Forelimb muscle (tissue), 1 donor: ENCODE results near the gene KTI12. TPM values are rescaled to one million over a fixed set of nuclear protein-coding genes. Genes with fewer than 3 reads are reported as not detected.
"Not testable (repeated sequence)": the region's sequence is repeated elsewhere in the genome, so short reads cannot be mapped to it uniquely, and the experiment has no call there.

ENCODE experiments used
- DNase-seq: peaks from one replicate; pipeline ENCODE4 v3.0.0-alpha.2; 2013; ENCODE audit warnings: low read depth
- polyA plus RNA-seq: library from polyadenylated mRNA; unstranded; fragments of 120-200 nt; gene quantifications from one replicate; pipeline ENCODE4 v1.2.1, GENCODE V29; 2013; ENCODE audit not compliant: insufficient read length

The KTI12 gene
- polyA plus RNA-seq, 1 donor, result 2.8 TPM

- DNase-seq, result no peak
Observed at GRCh38 chr1:52041551-52042185, 8.1 kb upstream of the KTI12 start.

GRCh38 chr1:52037909-52038308, 4.3 kb upstream of the KTI12 start:
- no peak for DNase-seq

- DNase-seq, result no peak
Observed at GRCh38 chr1:52037402-52037814, 3.8 kb upstream of the KTI12 start.

GRCh38 chr1:52034050-52034384, 407 bp upstream of the KTI12 start:
- DNase-seq, result no peak

- DNase-seq, result no peak
Observed at GRCh38 chr1:52032785-52033131, 852 bp downstream of the KTI12 start.

GRCh38 chr1:52032124-52032784, 1.4 kb downstream of the KTI12 start:
- no peak for DNase-seq

GRCh38 chr1:52028839-52029238, 4.8 kb downstream of the KTI12 start:
- not testable (repeated sequence) for DNase-seq

GRCh38 chr1:52028328-52028727, 5.3 kb downstream of the KTI12 start:
- no peak for DNase-seq

GRCh38 chr1:52026278-52026677, 7.3 kb downstream of the KTI12 start:
- no peak for DNase-seq

GRCh38 chr1:52022133-52022532, 11.5 kb downstream of the KTI12 start:
- DNase-seq, result no peak

- DNase-seq, result no peak
Observed at GRCh38 chr1:52008071-52008809, 25.4 kb downstream of the KTI12 start.

GRCh38 chr1:52007215-52008002, 26.2 kb downstream of the KTI12 start:
- DNase-seq, result peak; percentile 49

- not testable (repeated sequence) for DNase-seq
Observed at GRCh38 chr1:52006081-52006553, 27.5 kb downstream of the KTI12 start.

- not testable (repeated sequence) for DNase-seq
Observed at GRCh38 chr1:52005548-52005947, 28.1 kb downstream of the KTI12 start.

- DNase-seq, result no peak
Observed at GRCh38 chr1:52003877-52004276, 29.7 kb downstream of the KTI12 start.

- DNase-seq, result peak; percentile 76
Observed at GRCh38 chr1:52002038-52002917, 31.3 kb downstream of the KTI12 start.

GRCh38 chr1:51998701-51999100, 34.9 kb downstream of the KTI12 start:
- DNase-seq, result no peak

- DNase-seq, result no peak
Observed at GRCh38 chr1:51997974-51998382, 35.6 kb downstream of the KTI12 start.

- no peak for DNase-seq
Observed at GRCh38 chr1:51990478-51990965, 43.1 kb downstream of the KTI12 start, which contains the start of gene RAB3B. Gene RAB3B, minus strand, starts transcription at chr1:51990700. Its CDS starts 13,583 bp downstream, at chr1:51977117.

GRCh38 chr1:51989582-51990477, 43.8 kb downstream of the KTI12 start:
- DNase-seq, result no peak
